Natural killer cell (primary cell): Measurements from ENCODE around the gene HOXB4. TPM values are rescaled to one million over a fixed set of nuclear protein-coding genes. Genes with fewer than 3 reads are reported as not detected.

Experiments used
- ATAC-seq, 3 donors: fragments of 150-1000 bp in 2 of 3; fragments of 200-7000 bp in 1 of 3; cut with Tn5 transposase; 1 replicate in 1 of 3; 2 replicates in 2 of 3; pipeline ENCODE4 v1.10.0; 2021; ENCODE audit warnings: mild to moderate bottlenecking in 2 of 3, moderate library complexity in 2 of 3
- DNase-seq, 2 donors: peaks; one replicate each; pipeline versions ENCODE4 v3.0.0 to v3.0.0-alpha.2; 2013 to 2021; ENCODE audit warnings: mixed read lengths in 1 of 2
- H3K27ac ChIP-seq: one replicate; pipeline ENCODE4 v1.5.1; 2013; ENCODE audit warnings: mild to moderate bottlenecking, low read length
- H3K27me3 ChIP-seq: one replicate; pipeline ENCODE4 v1.6.1; 2013; ENCODE audit warnings: low read length; ENCODE audit not compliant: control insufficient read depth, insufficient read depth
- H3K36me3 ChIP-seq: one replicate; pipeline ENCODE4 v1.6.1; 2013; ENCODE audit warnings: low read length; ENCODE audit not compliant: control insufficient read depth, insufficient read depth
- H3K4me1 ChIP-seq: one replicate; pipeline ENCODE4 v1.6.1; 2013; ENCODE audit warnings: low read length; ENCODE audit not compliant: control insufficient read depth, insufficient read depth
- H3K4me3 ChIP-seq: one replicate; pipeline ENCODE4 v1.5.1; 2013; ENCODE audit warnings: low read length
- H3K9me3 ChIP-seq: one replicate; pipeline ENCODE4 v1.6.1; 2013; ENCODE audit warnings: low read length; ENCODE audit not compliant: control insufficient read depth, insufficient read depth
- H3K27ac Mint-ChIP-seq, 2 donors: one replicate each; pipeline ENCODE4 v1.8.0; 2022; ENCODE audit warnings: mild to moderate bottlenecking in 2 of 2, mixed read lengths in 2 of 2, moderate library complexity in 1 of 2
- H3K27me3 Mint-ChIP-seq, 2 donors: one replicate each; pipeline ENCODE4 v1.8.0; 2022; ENCODE audit warnings: low read depth in 2 of 2, mixed read lengths in 2 of 2
- H3K36me3 Mint-ChIP-seq: one replicate; pipeline ENCODE4 v1.8.0; 2022; ENCODE audit warnings: mixed read lengths
- H3K4me1 Mint-ChIP-seq, 2 donors: one replicate each; pipeline ENCODE4 v1.8.0; 2022; ENCODE audit warnings: mixed read lengths in 2 of 2
- H3K4me3 Mint-ChIP-seq: one replicate; pipeline ENCODE4 v1.8.0; 2022; ENCODE audit warnings: mild to moderate bottlenecking, moderate library complexity, mixed read lengths
- H3K9me3 Mint-ChIP-seq, 2 donors: one replicate each; pipeline ENCODE4 v1.8.0; 2022; ENCODE audit warnings: mixed read lengths in 2 of 2
- WGBS: methylation state at CpG from one replicate; pipeline ENCODE4 v1.1.7; 2013; ENCODE audit warnings: missing lambda C conversion rate; ENCODE audit not compliant: insufficient coverage; 5-methylcytosine and 5-hydroxymethylcytosine counted together
- intact Hi-C: fragments of 100-400 bp; cut with micrococcal nuclease; formaldehyde crosslinking; loops from one replicate; pipeline ENCODE4 v1.14.2; 2022
- total RNA-seq, 4 donors: library from RNA; stranded (reverse); fragments of 120-200 nt in 1 of 4; gene quantifications; one replicate each; pipeline versions ENCODE4 v1.2.3 to v1.2.4, GENCODE V29; 2013 to 2022
- TF ChIP-seq, protein P1 (sequence below): fragments of 200-600 bp; IDR thresholded peaks from one replicate; pipeline ENCODE4 v1.8.0; 2022; ENCODE audit warnings: antibody characterized with exemption

HOXB4 gene
- total RNA-seq, 3 donors from 2014 or later (not counting 1 experiment from before 2014, with no cell fraction given), result 3.5 to 6.7 (median 5.7) TPM

DNA sequence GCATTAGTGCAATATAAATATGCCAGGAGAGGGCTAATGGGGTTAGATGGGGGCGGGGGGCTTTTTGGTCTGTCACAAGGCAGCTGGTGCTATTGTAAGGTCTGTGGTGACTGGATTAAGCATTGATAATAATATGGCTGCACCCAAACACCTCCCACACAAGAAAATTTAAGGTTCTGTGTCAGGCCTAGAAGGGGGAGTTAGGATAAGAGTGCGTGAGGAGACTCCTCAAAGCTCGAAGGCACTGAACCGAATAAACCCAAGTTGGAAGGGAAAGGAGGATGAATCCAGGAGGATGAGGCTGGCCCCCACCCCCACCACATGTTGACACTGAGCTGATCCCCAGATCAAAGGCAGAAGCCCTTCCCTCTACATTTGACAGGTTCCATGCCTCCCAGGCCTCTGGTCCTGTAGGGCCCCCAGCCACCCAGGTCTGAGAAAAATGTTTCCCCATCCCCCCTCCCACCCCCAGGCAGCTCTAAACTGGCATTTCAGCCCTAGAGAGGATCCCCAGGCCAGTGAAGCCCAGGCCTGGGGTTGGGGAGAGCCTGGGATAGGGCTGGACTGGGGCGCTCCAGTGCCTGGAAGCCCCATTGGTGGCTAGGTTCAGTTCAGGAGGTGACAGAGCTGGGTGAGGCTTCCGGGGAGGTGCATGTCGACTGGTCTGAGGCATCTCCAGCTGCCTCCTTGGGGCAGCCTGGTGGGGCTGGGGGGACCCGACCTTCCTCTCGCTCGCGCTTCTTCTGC, 49.0 kb downstream of the HOXB4 start:
- ATAC-seq (peak in 1 of 3 donors; percentile 15), DNase-seq (no peak)
- Mint-ChIP-seq H3K9me3 (no peaks in the 10 kb centered on the region), H3K27me3 (peaks cover 17 to 34% of the 10 kb centered on the region in 2 donors), H3K4me3 (no peak overlapping the region), H3K27ac (no peak overlapping the region), H3K36me3 (no peaks in the 10 kb centered on the region), H3K4me1 (peaks cover 6 to 12% of the 10 kb centered on the region in 2 donors)
- no peak overlapping the region for H3K27ac ChIP-seq
- H3K4me1 ChIP-seq, result peaks cover 7% of the 10 kb centered on the region
- H3K27me3 ChIP-seq, result peaks cover 12% of the 10 kb centered on the region
- 97% methylated on average over 10 of the region's 11 CpGs for WGBS
- H3K9me3 ChIP-seq, result no peaks in the 10 kb centered on the region
- H3K36me3 ChIP-seq, result no peaks in the 10 kb centered on the region
- intact Hi-C loops, result loop anchor here (2.0 kb wide), 1 partner anchor 14 kb away; no protein-coding TSS in a partner anchor
- H3K4me3 ChIP-seq, result no peak overlapping the region
- TF ChIP-seq, protein P1, sequence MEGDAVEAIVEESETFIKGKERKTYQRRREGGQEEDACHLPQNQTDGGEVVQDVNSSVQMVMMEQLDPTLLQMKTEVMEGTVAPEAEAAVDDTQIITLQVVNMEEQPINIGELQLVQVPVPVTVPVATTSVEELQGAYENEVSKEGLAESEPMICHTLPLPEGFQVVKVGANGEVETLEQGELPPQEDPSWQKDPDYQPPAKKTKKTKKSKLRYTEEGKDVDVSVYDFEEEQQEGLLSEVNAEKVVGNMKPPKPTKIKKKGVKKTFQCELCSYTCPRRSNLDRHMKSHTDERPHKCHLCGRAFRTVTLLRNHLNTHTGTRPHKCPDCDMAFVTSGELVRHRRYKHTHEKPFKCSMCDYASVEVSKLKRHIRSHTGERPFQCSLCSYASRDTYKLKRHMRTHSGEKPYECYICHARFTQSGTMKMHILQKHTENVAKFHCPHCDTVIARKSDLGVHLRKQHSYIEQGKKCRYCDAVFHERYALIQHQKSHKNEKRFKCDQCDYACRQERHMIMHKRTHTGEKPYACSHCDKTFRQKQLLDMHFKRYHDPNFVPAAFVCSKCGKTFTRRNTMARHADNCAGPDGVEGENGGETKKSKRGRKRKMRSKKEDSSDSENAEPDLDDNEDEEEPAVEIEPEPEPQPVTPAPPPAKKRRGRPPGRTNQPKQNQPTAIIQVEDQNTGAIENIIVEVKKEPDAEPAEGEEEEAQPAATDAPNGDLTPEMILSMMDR, result no peak

DNA sequence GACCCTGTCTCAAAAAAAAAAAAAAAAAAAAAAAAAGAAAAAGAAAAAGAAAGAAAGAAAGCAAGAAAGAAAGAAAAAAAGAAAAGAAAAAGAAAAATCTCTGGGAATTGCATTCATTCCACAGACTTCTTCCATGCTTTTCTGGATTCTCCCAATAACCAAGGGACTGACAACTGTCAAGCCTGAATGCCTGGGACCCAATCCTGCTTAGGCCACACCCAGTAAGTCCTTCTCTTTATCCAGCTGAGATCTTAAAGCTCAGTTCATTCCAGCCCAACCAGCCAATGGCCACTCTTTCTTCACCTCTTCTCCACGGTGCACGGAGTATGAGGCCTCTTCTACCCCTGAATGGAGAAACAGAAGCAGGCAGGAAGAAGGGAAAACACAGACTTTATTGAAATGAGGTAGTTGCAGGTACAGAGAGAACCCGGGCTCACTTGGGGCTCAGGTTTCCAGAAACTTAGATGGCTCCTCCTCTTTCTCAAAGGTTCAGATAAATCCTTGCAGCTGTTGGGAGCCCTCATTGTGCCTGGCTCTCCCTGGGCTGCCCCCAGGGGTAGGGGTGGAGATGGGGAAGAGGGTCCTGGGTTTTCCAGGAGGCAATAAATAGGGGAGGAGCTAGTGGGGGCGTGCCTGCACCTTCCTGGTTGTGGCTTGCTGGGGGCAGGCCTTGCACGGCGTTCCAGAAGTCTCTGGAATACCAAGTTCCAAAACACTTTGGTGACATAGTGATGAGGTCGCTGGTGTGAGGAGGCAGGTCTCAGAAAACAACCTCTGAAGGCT, 49.8 kb downstream of the HOXB4 start:
- peaks cover 7% of the 10 kb centered on the region for H3K4me1 ChIP-seq
- Mint-ChIP-seq H3K27me3 (peaks cover 25 to 40% of the 10 kb centered on the region in 2 donors), H3K4me1 (peaks cover 6 to 12% of the 10 kb centered on the region in 2 donors), H3K4me3 (no peak overlapping the region), H3K9me3 (no peaks in the 10 kb centered on the region), H3K27ac (no peak overlapping the region), H3K36me3 (no peaks in the 10 kb centered on the region)
- WGBS, result 79% methylated on average over 7 of the region's 7 CpGs
- H3K9me3 ChIP-seq, result no peaks in the 10 kb centered on the region
- TF ChIP-seq, protein P1, result no peak
- no peaks in the 10 kb centered on the region for H3K36me3 ChIP-seq
- ATAC-seq (no peak), DNase-seq (no peak)
- no peak overlapping the region for H3K27ac ChIP-seq
- peaks cover 12% of the 10 kb centered on the region for H3K27me3 ChIP-seq
- intact Hi-C loops, result loop anchor here (2.0 kb wide), 1 partner anchor 14 kb away; no protein-coding TSS in a partner anchor
- no peak overlapping the region for H3K4me3 ChIP-seq

DNA sequence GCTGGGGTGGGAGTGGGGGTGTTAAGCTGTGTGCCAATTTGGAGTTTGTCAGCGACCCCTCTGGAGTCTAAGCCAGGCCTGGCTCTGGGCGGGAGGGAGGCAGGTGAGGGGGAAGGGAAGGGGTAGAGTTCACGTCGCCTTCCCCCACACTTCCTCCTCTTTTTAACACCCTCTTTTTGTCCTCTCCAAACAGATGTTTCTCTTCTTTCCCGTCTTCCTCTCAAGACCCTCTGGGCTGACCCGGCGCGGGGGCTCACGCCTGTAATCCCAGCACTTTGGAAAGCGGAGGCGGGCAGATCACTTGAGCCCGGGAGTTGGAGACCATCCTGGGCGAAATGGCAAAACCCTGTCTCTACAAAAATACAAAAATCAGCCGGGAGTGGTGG, 50.6 kb downstream of the HOXB4 start:
- Histone ChIP-seq H3K4me3 (no peak overlapping the region), H3K27me3 (peaks cover 12% of the 10 kb centered on the region), H3K9me3 (no peaks in the 10 kb centered on the region), H3K36me3 (no peaks in the 10 kb centered on the region), H3K27ac (no peak overlapping the region), H3K4me1 (peaks cover 7% of the 10 kb centered on the region)
- TF ChIP-seq, protein P1, result no peak
- H3K27me3 Mint-ChIP-seq, result peaks cover 33 to 43% of the 10 kb centered on the region in 2 donors
- 91% methylated on average over 10 of the region's 14 CpGs for WGBS
- H3K4me1 Mint-ChIP-seq, result peaks cover 6 to 12% of the 10 kb centered on the region in 2 donors
- intact Hi-C loops, result no loop called here
- no peak for DNase-seq
- H3K27ac Mint-ChIP-seq, result no peak overlapping the region
- peak overlapping the region; percentile 62 for H3K4me3 Mint-ChIP-seq
- no peaks in the 10 kb centered on the region for H3K36me3 Mint-ChIP-seq
- no peaks in the 10 kb centered on the region for H3K9me3 Mint-ChIP-seq
- ATAC-seq, result no peak
